Left cardiac atrium (tissue), 4 donors: ENCODE results near the gene CD63. TPM values are rescaled to one million over a fixed set of nuclear protein-coding genes. Genes with fewer than 3 reads are reported as not detected.

Source experiments
- ATAC-seq, 2 donors: fragments of 200-7000 bp; cut with Tn5 transposase; one replicate each; pipeline ENCODE4 v1.9.1; 2020; ENCODE audit warnings: mild to moderate bottlenecking in 2 of 2, moderate library complexity in 2 of 2
- DNase-seq: peaks from one replicate; pipeline ENCODE4 v3.0.0-alpha.2; 2020
- intact Hi-C, 2 donors: fragments of 100-400 bp; cut with DNase I; formaldehyde crosslinking; loops; one replicate each; pipeline versions ENCODE4 v1.14.1 to v1.15.1; 2022 to 2023
- total RNA-seq, 2 donors: library from RNA; stranded (reverse); fragmentation: NEBNext Ultra II Directional; extraction: Animal tissue kit (Norgen Biotek cat#: 25700); gene quantifications; one replicate each; pipeline ENCODE4 v1.2.1, GENCODE V29; 2021
- donor health status: DM: no; HTN: yes; CAD: no.
- donor health status: DM: no; HTN: yes; CAD: no; lungs with severe emphysema.
- donor health status: DM: yes; HTN: yes; CAD: no.
- donor health status: Dilated cardiomyopathy.

CD63 gene
- total RNA-seq, 2 donors from 2014 or later = 1,288 to 1,875 TPM

DNA sequence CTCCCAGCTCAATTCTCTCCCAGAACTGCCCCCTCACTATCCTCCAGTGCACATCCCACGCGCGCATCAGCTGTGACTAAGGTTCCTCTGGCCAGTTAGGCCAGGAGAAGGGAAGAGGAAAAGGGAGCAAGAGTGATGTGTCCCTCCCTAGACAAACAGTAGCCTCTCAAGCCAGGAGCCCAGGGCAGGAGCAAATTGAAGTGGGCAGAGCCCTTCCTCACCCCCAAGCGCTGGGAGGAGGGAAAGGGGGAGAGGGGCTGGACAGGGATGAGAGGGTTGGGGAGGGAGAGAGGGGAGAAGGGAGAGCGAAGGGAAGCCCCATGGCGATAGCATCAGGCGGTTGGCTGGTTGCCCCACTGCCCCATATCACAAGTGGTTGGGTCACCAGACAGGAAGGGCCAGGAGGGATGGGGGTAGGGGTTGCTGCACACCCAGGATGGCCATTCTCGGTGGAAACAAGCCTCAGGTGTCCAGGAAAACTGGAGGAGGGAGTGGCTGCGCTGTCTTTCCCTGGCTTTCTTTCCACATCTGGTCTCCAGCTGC lies 1.1 kb downstream of the CD63 start:
- DNase-seq (peak; percentile 80), ATAC-seq (peak in 1 of 2 donors; percentile 6)
- intact Hi-C loops = no loop called here

GRCh38 chr12:55726971-55727370 lies 1.8 kb downstream of the CD63 start:
- no peak for DNase-seq
- intact Hi-C loops = no loop called here
- no peak for ATAC-seq

DNA sequence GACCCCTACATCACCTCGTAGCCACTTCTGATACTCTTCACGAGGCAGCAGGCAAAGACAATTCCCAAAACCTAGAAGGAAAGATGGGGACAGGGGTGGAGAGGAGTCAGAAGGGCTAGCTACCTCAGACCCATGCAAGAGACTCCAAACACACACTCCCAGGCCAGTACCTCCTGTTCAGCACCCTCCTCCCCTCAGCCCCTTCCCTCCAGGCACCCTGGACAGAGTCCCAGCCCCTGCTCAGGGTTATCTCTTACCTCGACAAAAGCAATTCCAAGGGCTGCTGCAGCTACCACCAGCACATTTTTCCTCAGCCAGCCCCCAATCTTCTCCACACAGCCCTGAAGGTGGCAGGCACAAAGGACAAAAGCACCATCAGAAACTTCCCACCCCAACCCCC lies 3.3 kb downstream of the CD63 start:
- DNase-seq (no peak), ATAC-seq (no peak)
- intact Hi-C loops = no loop called here

GRCh38 chr12:55724940-55725309 lies 3.9 kb downstream of the CD63 start:
- ATAC-seq (no peak), DNase-seq (no peak)

DNA sequence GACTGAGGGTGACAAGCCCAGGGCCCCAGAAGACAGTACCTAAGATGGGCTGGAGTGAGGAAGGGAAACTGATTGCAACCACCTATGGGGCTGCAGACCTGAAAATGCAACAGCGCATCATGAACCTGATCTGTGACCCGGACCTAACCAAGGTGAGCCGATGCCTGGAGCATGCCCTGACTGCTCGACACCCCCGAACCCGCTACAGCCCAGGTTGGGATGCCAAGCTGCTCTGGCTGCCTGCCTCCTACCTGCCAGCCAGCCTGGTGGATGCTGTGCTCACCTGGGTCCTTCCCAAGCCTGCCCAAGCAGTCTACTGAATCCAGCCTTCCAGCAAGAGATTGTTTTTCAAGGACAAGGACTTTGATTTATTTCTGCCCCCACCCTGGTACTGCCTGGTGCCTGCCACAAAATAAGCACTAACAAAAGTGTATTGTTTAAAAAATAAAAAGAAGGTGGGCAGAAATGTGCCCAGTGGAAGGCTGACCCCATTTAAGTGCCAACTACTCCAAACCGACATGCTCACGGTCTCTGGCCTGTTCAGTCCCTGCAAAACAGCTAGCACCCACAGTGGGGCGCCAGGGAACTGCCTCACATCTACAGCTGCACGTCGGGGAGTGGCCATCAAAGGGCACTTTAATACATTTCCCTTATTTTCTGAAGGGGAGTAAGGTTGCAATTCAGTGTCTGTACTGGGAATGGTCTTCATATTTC lies 4.4 kb downstream of the CD63 start:
- intact Hi-C loops = no loop called here

More at GRCh38 chr12:55724940-55725309, 3.9 kb downstream of the CD63 start:
- intact Hi-C loops = no loop called here

GRCh38 chr12:55723516-55724225 lies 5.1 kb downstream of the CD63 start:
- ATAC-seq = no peak
- intact Hi-C loops = no loop called here
- no peak for DNase-seq

More for the DNA sequence above, 4.4 kb downstream of the CD63 start:
- DNase-seq (peak; percentile 76), ATAC-seq (no peak)

DNA sequence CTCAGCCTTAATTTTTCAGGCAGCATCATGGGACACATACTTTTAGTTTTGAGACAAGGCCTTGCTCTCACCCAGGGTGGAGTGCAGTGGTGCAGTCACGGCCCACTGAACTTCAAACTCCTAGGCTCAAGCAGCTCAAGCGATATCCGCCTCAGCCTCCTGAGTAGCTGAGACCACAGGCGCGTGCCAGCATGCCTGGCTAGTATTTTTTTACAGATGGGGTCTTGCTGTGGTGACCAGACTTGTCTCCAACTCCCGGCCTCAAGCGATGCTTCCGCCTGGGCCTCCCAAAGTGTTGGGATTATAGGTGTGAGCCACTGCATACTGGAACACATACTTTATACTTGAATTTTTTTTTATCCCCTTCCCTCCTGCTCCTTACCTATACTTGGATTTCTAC lies 5.9 kb downstream of the CD63 start:
- intact Hi-C loops = no loop called here
- no peak for DNase-seq

GRCh38 chr12:55721601-55722213 lies 7.1 kb downstream of the CD63 start:
- DNase-seq (no peak), ATAC-seq (no peak)
- intact Hi-C loops = no loop called here

More for the DNA sequence above, 5.9 kb downstream of the CD63 start:
- ATAC-seq = no peak

GRCh38 chr12:55720894-55721444 lies 7.8 kb downstream of the CD63 start:
- peak; percentile 50 to 54 for ATAC-seq
- intact Hi-C loops = no loop called here
- DNase-seq = peak; percentile 78

DNA sequence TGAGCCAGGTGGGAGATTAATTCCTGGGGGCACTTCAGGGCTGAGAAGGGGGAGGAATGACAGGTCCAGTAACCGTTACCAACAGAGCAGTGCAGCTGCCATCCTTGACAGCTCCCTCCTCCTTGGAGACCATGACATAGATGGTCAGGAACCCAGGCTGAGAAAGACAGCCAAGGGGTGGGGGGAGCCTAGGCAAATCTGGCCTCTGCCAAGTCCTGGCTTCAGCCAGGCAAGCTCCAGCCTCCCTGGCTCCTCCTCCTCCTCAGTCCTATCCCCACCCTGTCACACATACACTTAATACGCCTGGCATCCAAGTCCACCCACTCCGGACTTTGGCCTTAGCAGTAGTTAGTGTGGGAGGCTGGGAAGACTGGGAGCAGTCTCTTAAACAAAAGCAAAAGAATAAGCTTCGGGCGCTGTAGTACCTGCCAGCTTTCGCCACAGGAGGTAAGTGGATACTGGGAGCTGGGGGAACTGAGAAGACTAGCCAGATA lies 8.7 kb downstream of the CD63 start, which contains the start of gene RDH5:
Gene RDH5 (plus strand): TSS at position 323 of the 494 bp plus-strand sequence. CDS start 792 bp downstream, outside the sequence.
- DNase-seq = peak; percentile 75
- peak; percentile 54 to 62 for ATAC-seq
- intact Hi-C loops = no loop called here

DNA sequence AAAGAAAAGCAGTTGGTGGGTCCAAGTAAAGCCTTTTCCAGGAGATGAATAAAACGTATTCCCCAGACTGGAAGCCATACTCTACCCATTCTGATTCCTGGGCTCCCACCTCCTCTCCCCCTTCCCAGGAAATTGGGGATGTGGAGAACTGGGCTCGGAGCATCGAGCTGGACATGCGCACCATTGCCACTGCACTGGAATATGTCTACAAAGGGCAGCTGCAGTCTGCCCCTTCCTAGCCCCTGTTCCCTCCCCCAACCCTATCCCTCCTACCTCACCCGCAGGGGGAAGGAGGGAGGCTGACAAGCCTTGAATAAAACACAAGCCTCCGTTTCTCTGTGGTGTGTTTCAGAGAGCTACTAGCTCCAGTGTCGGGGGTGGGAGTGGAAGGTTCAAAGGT lies 9.4 kb downstream of the CD63 start:
- DNase-seq = no peak
- ATAC-seq = no peak
- intact Hi-C loops = no loop called here

DNA sequence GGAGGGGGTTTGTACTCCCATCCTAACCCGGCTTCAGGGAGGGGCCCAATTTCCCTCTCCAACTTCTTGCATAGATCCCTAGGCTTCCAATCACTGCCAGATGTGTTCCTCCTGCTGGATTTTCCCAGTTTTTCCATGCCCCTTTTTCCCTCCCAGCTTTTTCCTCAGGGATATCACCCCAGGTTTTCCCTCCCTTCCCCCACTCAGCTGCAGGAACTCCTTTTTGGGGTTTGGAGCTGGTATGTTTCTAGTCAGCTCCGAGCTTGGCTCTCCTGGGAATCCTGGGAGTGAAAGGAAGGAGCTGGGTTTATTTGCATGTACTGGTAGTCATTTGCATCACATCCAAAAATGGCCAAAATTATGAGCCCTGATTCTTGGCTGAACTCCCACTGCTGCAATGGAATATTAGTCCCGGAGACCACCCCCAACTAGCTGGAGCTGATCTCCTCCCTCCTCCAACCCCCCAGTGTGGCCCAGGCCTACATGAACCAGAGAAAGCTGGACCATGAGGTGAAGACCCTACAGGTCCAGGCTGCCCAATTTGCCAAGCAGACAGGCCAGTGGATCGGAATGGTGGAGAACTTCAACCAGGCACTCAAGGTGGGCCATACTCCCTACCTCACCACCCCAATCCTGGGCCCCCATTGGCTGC lies 10.1 kb downstream of the CD63 start:
- intact Hi-C loops = no loop called here
- DNase-seq (no peak), ATAC-seq (no peak)

DNA sequence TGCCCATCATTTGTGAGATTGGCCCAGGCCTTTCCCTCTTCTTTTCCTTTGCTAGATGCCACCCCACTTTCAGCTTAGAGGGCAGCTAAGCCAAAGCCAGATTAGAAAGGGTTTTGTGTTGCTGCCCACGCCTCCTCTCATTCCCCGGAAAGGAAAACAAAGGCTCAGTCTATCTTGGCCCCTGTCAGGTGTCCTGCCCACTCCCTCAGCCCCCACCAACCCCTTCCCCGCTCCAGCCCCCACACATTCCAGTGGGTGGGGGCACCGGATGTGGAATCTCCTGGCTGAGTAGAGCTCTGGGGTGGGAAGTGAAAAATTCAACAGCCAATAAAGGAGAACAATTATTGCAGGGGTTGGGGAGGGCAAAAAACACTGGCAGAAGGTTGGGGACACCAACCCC lies 10.8 kb downstream of the CD63 start:
- intact Hi-C loops = no loop called here
- ATAC-seq (no peak), DNase-seq (no peak)

DNA sequence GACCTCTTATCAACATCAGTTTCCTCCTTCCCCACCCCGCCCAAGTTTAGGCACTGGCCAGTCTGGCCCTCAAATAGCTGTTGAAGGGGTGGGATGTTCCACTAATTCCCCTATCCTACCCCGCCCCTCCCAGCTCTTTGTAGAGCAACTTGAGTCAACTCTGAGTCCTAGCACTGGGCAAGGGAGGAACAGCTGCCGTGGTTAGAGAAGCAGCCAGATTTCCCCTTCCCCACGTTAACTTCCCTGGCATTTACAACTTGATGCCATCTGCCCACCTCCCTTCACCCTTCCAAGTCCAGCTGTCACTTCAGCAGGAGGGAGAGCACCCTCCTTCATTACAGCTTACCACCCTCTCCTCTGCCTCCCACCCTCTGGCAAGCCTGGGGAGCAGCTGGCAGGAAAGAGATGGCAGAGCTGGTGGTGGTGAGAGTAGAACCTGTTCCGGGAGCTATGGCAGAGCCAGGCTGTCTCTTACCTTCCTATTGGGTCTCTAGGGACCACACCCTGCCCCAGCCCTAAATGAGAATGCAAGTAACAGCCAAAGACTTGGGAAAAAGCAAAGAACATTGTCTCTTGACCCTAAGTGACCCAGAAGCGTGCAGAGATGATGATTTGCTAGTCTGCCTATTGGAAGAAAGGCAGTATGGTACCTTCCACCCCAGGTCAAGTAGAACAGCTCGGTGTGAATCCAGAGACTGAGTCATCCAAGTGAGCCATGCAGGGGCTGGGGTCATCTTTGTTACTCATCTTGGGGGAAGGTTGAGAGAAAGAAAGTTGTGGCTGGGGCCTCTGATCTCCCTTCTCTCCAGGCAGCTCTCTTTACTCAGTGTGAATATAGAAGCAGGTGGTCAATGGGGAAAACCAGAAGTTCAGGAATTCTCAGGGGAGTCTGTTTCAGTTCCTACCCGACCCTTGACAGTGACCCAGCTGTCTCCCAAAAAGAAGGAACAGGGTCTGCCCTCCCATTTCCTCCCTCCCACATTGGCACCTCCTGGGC lies 11.5 kb downstream of the CD63 start:
- no peak for ATAC-seq
- DNase-seq = no peak

GRCh38 chr12:55716582-55716957 lies 12.2 kb downstream of the CD63 start:
- DNase-seq (no peak), ATAC-seq (peak in 1 of 2 donors; percentile 1)
- intact Hi-C loops = no loop called here

More for the DNA sequence above, 11.5 kb downstream of the CD63 start:
- intact Hi-C loops = no loop called here

GRCh38 chr12:55715833-55716581 lies 12.8 kb downstream of the CD63 start, which contains the start of gene BLOC1S1:
TSS of gene BLOC1S1 (plus strand) at chr12:55716046. CDS start at chr12:55716052, 6 bp downstream.
- intact Hi-C loops = no loop called here
- peak; percentile 63 to 67 for ATAC-seq
- DNase-seq = peak; percentile 94

- DNase-seq = peak; percentile 5
These were observed 13.5 kb downstream of the CD63 start for GRCh38 chr12:55715169-55715764.

More at GRCh38 chr12:55715169-55715764, 13.5 kb downstream of the CD63 start:
- ATAC-seq = no peak
- intact Hi-C loops = no loop called here
